Mucosa of stomach (tissue), 1 donor: ENCODE results near the gene COL9A2.

Experiments used
- H3K27me3 ChIP-seq: one replicate; pipeline ENCODE4 v1.7.0; 2013; ENCODE audit warnings: mild to moderate bottlenecking, low read length; ENCODE audit not compliant: control insufficient read depth, insufficient read depth
- H3K36me3 ChIP-seq: one replicate; pipeline ENCODE4 v1.7.0; 2013; ENCODE audit warnings: low read length; ENCODE audit not compliant: control insufficient read depth, insufficient read depth
- H3K4me1 ChIP-seq: one replicate; pipeline ENCODE4 v1.7.0; 2013; ENCODE audit warnings: mild to moderate bottlenecking, low read length; ENCODE audit not compliant: control insufficient read depth, insufficient read depth
- H3K4me3 ChIP-seq: one replicate; pipeline ENCODE4 v1.7.0; 2013; ENCODE audit warnings: low read length
- H3K9ac ChIP-seq: one replicate; pipeline ENCODE4 v1.7.0; 2013; ENCODE audit warnings: mild to moderate bottlenecking, low read length, moderate library complexity
- H3K9me3 ChIP-seq: one replicate; pipeline ENCODE4 v1.7.0; 2013; ENCODE audit warnings: mild to moderate bottlenecking, low read length, moderate library complexity; ENCODE audit not compliant: control insufficient read depth
- donor health status: Pancreatic carcinoma.

COL9A2 gene

DNA sequence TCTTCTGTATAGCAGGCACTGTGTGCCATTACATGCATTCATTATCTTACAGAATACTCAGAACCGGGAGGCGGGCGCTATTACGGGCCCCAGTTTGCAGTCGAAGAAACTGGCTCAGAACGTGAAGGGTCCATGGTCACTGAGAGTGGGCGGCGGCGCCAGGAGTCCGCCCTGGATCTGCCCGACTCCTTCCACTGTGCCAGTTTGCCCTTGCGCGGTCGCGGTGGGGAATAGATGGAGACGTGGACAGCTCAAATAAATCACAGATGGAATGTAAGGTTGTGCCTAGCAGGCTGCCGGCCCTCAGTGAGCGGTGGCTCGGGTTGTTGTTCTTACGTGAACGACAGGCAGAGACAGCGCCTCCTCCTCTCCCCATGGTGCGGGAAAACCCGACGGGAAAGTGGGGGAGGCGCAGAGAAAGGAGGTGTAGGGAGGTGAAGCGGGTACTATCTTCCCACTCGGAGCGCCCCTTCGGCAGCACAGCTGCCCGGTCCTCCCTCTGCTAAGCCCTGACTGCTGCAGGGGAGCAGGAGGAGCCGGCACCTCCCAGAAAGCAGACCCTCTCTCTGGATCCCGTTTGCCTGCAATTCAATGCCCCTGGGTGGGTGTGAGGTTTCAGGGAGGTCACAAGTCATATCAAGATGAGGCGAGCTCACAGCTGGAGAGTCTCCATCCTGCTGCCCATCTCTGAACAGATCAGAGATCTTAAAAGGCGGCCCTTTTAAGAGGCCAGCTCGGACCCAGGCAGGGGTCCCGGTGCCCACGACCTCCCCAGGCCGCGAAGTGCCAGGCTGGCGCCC is 1.1 kb downstream of the COL9A2 start:
- Histone ChIP-seq H3K9ac (peak overlapping the region; percentile 22), H3K4me3 (peak overlapping the region; percentile 6), H3K36me3 (no peaks in the 10 kb centered on the region), H3K27me3 (peaks cover 31% of the 10 kb centered on the region), H3K4me1 (peaks cover 34% of the 10 kb centered on the region), H3K9me3 (no peaks in the 10 kb centered on the region)

DNA sequence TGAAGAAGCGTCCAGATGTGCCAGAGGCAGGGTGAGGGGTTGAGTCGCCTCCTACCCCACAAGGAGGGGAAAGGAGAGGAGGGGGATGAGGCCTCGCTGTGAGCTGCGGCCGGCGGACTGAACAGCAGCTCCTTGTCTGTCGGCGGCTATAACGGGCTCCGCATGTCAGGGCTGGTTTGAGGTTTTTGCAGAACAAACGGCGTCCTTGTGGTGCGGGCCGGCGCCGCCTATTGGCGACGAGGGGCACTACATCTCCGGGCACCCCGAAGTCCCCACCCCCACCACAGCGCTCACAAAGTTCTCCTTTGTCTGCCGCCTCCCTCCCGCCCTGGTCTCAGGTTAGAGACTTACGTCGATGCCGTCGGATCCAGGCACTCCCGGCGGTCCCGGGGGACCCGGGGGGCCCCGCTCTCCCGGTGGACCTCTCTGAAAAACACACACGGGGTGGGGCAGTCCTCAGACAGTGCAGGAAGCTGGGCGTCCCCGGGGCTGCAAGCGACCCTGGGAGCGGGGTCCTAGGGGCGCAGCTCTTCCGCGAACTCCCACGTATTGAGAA is 1.8 kb downstream of the COL9A2 start:
- Histone ChIP-seq H3K4me3 (peak overlapping the region; percentile 6), H3K9me3 (no peaks in the 10 kb centered on the region), H3K36me3 (no peaks in the 10 kb centered on the region), H3K4me1 (peaks cover 34% of the 10 kb centered on the region), H3K9ac (peak overlapping the region; percentile 22), H3K27me3 (peaks cover 31% of the 10 kb centered on the region)

DNA sequence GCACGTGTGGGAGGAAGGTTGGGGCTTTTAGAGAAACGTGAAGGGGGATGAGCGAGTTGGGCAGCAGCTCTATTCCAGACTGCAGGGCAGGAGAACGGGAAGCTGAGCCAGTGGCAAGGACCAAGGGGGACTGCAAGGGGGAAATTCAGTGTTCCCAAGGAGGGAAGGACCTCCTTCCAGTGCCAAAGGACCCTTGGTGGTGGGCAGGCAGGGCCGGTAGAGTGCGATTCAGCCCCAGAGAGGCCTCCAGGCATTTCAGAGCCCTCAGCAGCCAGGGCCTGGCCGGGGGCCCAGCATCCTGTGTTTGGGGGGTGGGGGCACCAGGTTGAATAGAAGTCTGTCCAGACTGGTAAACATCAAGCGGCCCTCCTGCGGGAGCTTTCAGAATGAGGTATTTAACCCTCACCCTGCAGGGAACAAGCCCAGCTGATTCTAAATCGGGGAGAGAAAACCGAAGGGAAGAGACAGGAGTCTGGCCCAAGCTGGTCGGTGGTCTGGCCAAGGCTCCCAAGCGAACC is 2.3 kb downstream of the COL9A2 start:
- no peak overlapping the region for H3K9ac ChIP-seq
- no peaks in the 10 kb centered on the region for H3K9me3 ChIP-seq
- peaks cover 34% of the 10 kb centered on the region for H3K4me1 ChIP-seq
- H3K27me3 ChIP-seq: peaks cover 31% of the 10 kb centered on the region
- no peaks in the 10 kb centered on the region for H3K36me3 ChIP-seq
- H3K4me3 ChIP-seq: no peak overlapping the region

DNA sequence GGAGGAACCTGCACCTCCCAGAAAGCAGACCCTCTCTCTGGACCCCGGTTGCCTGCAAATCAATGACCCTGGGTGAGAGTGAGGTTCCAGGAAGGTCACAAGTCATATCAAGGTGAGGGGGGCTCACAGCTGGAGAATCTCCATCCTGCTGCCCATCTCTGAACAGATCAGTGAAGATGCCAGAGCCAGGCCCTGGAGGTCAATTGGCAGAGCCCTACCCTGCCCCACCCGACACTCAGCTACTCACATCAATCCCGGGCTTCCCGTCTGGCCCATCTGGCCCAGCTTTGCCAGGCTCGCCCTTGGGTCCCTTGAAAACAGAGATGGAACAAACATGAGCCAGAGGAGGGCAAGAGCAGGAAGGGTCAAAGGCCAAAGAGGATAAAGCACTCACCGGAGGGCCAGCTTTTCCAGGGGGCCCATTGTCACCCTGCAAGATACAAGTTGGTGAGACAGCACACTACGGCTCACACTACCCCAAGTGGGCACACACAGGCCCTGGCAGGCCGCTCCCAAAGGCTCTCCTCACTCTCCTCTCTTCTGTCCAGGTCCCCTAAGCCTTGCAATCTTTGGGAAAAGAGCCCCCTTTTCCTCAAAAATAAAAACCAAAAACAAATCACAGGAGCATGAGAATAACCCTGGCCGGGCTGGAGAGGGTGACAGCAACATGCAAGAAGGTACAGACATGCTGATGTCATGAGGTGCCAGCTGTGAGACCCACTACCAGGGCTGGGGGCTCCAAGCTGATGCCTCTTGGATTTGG is 2.9 kb downstream of the COL9A2 start:
- peaks cover 34% of the 10 kb centered on the region for H3K4me1 ChIP-seq
- no peak overlapping the region for H3K4me3 ChIP-seq
- no peaks in the 10 kb centered on the region for H3K36me3 ChIP-seq
- peaks cover 31% of the 10 kb centered on the region for H3K27me3 ChIP-seq
- H3K9ac ChIP-seq: no peak overlapping the region
- no peaks in the 10 kb centered on the region for H3K9me3 ChIP-seq

DNA sequence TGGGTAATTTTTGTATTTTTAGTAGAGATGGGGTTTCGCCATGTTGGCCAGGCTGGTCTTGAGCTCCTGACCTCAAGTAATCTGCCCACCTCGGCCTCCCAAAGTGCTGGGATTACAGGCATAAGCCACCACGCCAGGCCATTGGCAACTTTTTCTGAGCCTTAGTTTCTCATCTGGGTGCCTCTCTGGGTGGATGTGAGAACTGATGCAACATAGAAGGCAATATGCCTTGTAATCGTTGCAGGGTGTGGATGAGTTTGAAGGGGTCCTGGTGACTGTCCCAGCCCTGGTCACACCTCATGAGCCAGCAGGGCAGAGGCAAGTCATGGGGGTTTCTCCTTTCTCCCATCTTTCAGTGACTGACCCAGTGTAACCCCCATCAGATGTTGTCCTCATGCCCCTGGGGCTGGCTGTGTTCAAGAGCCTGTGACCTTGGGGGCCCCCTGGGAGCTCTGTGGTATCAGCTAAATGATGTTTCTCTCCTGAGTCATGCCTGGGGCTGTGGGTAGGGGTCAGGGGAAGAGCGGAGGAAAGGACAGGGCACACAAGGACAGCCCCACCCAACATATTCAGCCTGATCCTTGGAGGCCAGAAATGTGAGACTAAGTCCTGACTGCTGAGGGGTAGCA is 3.6 kb downstream of the COL9A2 start:
- H3K9ac ChIP-seq: no peak overlapping the region
- peaks cover 29% of the 10 kb centered on the region for H3K27me3 ChIP-seq
- peaks cover 34% of the 10 kb centered on the region for H3K4me1 ChIP-seq
- H3K36me3 ChIP-seq: no peaks in the 10 kb centered on the region
- no peak overlapping the region for H3K4me3 ChIP-seq
- H3K9me3 ChIP-seq: no peaks in the 10 kb centered on the region

DNA sequence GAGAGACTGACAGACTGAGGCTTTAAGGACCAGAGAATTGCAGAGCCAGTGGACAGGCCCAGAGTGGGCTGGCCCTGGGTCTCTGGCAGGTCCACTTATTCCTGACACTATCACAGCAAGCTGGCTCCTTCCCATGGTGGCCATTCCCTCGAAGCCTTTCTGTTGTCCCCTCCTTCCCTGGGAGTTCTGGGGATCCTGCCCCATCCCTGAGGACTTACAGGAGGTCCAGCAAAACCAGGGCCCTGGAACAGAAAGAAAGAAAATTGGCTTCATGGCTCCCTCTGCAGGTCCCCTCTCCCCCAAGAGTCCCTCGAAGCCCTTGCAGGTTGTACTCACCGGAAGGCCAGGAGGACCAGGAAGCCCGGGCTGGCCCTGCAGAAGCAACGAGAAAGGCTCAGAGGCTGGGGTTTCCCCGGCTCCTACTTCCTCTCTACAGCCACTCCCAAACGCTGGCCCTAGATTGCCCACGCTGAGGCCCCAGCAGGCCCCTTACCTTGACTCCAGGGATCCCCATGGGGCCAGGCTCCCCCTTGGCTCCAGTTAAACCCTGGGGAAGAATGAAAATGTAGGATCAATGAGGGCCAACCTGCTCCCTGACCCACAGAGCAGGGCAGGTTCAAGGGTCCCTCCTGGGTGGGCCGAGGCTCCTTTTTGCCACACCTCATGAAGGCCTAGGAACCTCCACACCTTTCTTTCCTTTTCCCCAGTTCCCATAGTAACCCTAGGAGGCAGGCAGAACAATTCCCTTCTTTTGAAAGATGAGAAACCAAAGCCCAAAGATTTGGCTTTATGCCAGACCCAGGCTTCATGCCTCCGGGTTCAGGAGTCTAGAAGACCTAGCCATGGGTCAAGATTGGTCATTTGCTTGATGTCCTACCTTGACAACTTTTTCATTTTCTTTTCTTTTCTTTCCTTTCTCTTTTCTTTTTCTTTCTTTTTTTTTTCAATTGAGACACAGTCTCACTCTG is 4.6 kb downstream of the COL9A2 start:
- no peaks in the 10 kb centered on the region for H3K36me3 ChIP-seq
- no peaks in the 10 kb centered on the region for H3K9me3 ChIP-seq
- H3K4me1 ChIP-seq: peaks cover 34% of the 10 kb centered on the region
- H3K4me3 ChIP-seq: peak overlapping the region; percentile 12
- H3K9ac ChIP-seq: peak overlapping the region; percentile 69
- peaks cover 21% of the 10 kb centered on the region for H3K27me3 ChIP-seq

DNA sequence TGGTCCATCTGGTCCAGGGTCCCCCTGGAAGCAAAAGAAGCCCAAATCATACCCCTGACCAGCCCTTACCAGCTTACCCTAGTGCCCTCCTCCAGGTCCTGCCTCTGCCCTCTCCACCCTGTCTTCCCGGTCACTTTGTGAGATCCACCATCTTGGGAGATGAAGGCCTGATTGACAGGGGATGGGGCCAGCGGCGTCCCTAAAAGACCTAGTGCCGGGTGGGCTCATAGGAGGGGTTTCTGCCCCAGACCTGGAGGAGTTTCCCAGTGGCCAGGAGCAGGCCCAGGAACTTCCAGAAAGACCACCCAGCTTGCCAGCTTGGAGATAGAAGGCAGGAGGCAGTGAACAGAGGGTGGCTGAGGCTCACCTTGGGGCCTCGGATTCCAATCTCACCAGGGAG is 5.4 kb downstream of the COL9A2 start:
- Histone ChIP-seq H3K4me1 (peaks cover 34% of the 10 kb centered on the region), H3K9me3 (no peaks in the 10 kb centered on the region), H3K4me3 (peak overlapping the region; percentile 12), H3K36me3 (no peaks in the 10 kb centered on the region), H3K27me3 (peaks cover 13% of the 10 kb centered on the region), H3K9ac (peak overlapping the region; percentile 69)

DNA sequence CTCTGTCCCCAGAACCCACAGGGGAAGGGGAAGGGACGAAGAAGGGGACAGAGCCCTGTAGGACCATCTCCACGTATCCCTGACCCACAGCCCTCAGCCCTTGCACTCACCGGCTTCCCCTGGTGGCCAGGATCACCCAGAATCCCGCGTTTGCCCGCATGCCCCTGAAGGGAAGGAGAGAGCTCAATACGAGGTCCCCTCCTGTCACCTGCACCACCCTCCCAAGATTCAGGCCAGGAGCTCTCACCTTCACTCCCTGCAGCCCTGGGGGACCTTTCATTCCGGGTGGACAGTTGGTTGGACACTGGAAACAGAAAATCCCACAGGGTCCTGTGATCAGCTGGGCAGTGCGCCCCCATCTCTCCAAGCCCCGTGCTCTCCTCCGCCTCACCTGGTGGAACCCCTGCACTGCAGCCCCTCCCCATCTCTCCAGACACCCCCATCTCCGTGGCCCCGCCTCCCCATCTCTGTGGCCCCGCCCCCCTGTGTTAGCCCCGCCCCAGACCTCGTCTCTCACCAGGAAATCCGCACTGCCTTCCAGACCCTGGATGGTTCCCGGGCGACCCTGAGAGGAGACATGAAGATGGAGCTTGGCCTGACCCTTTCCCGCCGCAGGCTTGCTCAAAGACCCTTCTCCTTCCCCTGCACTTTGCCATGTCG is 6.0 kb downstream of the COL9A2 start:
- Histone ChIP-seq H3K27me3 (peaks cover 7% of the 10 kb centered on the region), H3K9me3 (no peaks in the 10 kb centered on the region), H3K4me1 (peaks cover 30% of the 10 kb centered on the region), H3K9ac (no peak overlapping the region), H3K36me3 (no peaks in the 10 kb centered on the region), H3K4me3 (no peak overlapping the region)

DNA sequence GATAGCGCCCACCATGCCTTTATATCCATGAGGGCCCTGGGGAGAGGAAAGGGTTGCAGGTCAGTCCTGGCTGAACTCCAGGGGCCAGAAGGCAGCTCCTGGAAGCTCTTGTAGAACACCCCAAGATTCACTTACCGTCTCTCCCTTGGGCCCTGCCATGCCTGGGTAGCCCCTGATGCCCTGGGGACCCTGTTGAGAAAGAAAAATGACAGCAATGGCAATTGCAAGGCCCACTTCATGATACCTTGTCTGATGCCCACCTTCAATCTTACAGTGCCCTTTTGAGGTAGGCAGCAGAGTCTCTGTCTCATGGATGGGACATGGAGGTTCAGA is 7.0 kb downstream of the COL9A2 start:
- no peak overlapping the region for H3K4me3 ChIP-seq
- H3K4me1 ChIP-seq: peaks cover 27% of the 10 kb centered on the region
- H3K9me3 ChIP-seq: no peaks in the 10 kb centered on the region
- H3K36me3 ChIP-seq: no peaks in the 10 kb centered on the region
- no peak overlapping the region for H3K9ac ChIP-seq
- no peaks in the 10 kb centered on the region for H3K27me3 ChIP-seq

DNA sequence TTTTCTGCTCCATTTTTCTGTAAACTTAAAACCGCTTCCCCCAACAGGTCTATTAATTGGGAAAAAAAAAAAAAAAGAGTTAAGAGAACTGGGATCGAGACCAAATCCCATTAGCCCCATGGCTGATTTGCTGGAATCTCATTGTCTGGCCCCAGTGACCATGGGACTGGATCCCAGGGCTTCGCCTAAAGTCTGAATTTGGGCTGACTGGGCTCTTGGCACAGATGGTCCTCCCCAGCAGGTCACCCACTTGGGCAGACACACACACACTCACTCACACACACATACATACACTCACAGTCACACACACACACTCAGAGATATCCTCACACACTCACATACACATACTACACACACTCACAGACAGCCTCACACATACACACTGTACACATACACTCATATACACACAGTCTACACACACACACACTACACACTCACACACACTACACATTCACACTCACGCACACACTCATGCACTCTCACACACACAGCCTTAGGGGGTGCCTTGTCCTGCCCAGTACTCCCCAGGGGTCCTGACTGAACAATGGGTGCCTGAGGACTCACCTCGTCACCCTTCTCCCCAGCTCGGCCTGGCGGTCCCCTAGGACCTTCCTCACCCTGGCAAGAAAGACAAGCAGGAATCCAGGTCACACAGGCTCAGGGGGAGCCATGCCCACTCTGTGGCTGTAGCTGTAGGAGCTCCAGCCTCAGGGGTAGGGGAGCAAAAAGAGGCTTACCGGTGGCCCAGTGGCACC is 7.5 kb downstream of the COL9A2 start:
- H3K4me3 ChIP-seq: no peak overlapping the region
- no peaks in the 10 kb centered on the region for H3K36me3 ChIP-seq
- no peaks in the 10 kb centered on the region for H3K27me3 ChIP-seq
- no peaks in the 10 kb centered on the region for H3K9me3 ChIP-seq
- peaks cover 22% of the 10 kb centered on the region for H3K4me1 ChIP-seq
- H3K9ac ChIP-seq: no peak overlapping the region
